Measurements from ENCODE around the gene RHCG. TPM values are rescaled to one million over a fixed set of nuclear protein-coding genes. Genes with fewer than 3 reads are reported as not detected.

RHCG gene
- total RNA-seq, 1 donor: not detected

DNA sequence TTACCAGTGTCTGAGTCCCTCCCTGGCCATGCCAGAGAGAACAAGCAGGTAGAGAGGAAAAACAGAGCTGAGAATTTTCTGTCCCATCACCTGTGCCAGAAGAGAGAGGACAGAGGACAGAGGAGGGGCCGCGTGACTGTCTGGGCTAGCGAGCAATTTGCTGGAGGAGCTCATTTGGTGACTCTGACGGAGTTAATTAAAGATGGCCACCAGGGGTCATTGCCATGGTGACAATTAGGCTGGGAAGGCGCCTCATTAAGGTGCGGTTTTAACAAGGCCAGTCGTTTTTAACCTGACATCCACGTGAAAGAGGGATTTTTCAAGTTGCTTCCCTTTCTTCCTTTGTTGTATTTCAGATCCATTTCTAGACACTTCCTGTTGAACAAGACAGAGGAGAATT, 72.4 kb downstream of the RHCG start:
- DNase-seq (ENCODE audit: low read depth): no peak
- TF ChIP-seq, protein P1, sequence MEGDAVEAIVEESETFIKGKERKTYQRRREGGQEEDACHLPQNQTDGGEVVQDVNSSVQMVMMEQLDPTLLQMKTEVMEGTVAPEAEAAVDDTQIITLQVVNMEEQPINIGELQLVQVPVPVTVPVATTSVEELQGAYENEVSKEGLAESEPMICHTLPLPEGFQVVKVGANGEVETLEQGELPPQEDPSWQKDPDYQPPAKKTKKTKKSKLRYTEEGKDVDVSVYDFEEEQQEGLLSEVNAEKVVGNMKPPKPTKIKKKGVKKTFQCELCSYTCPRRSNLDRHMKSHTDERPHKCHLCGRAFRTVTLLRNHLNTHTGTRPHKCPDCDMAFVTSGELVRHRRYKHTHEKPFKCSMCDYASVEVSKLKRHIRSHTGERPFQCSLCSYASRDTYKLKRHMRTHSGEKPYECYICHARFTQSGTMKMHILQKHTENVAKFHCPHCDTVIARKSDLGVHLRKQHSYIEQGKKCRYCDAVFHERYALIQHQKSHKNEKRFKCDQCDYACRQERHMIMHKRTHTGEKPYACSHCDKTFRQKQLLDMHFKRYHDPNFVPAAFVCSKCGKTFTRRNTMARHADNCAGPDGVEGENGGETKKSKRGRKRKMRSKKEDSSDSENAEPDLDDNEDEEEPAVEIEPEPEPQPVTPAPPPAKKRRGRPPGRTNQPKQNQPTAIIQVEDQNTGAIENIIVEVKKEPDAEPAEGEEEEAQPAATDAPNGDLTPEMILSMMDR (IDR thresholded peaks at IDR 0.05; ENCODE audit: insufficient read depth, low read depth, low read length): no peak
- no peak overlapping the region for H3K4me3 ChIP-seq (ENCODE audit: low read depth, low read length)

Other genes with a start within 250 kb of the RHCG start
- 75.4 and 79.5 TPM in 2 replicates for gene POLG, start 161.8 kb downstream of the RHCG start, total RNA-seq
- gene TICRR, start 78.9 kb upstream of the RHCG start, total RNA-seq: 5.2 TPM in 2 replicates
- 12.2 and 13.4 TPM in 2 replicates for gene KIF7, start 158.9 kb upstream of the RHCG start, total RNA-seq
- under 0.01 and 0.43 TPM in 2 replicates for gene PLIN1, start 182.8 kb upstream of the RHCG start, total RNA-seq
- 3.9 and 8.2 TPM in 2 replicates for gene PEX11A, start 194.2 kb upstream of the RHCG start, total RNA-seq
- gene WDR93, start 194.2 kb upstream of the RHCG start, total RNA-seq: under 0.01 TPM in 1 of 2 replicates, not detected in the other

All from fibroblast of villous mesenchyme (primary cell).